ENCODE data around the gene LVRN. TPM values are rescaled to one million over a fixed set of nuclear protein-coding genes. Genes with fewer than 3 reads are reported as not detected.

LVRN gene
- total RNA-seq, 4 donors from 2014 or later: 2.7 to 10.6 (median 4.9) TPM

DNA sequence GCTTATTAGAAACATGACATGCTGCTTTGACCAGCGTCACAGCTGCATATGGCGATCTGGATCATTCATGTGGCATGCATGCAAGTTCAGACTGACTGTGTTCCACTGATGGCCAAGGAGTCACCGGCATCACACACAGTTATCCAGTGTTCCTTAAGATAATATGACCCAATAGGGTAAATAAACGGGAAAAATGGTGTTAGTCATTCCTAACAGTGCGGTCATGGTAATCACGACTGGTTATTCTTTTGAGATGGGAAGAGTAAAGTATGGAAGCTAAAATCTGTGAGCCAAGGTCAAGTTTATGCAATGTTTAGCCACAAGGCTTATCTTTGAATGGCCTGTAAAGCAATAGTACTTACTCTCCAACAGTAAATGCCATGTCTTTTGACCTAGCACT, 29.3 kb upstream of the LVRN start:
- no peak overlapping the region for H3K27ac ChIP-seq
- H3K4me3 ChIP-seq: no peak overlapping the region
- H3K9me3 ChIP-seq: no peaks in the 10 kb centered on the region
- H3K36me3 ChIP-seq: no peaks in the 10 kb centered on the region
- no peaks in the 10 kb centered on the region for H3K4me1 ChIP-seq
- no peaks in the 10 kb centered on the region for H3K27me3 ChIP-seq
- DNase-seq: no peak
- no peak for TF ChIP-seq POLR2A (IDR thresholded peaks at IDR 0.05)
- TF ChIP-seq, protein P1, sequence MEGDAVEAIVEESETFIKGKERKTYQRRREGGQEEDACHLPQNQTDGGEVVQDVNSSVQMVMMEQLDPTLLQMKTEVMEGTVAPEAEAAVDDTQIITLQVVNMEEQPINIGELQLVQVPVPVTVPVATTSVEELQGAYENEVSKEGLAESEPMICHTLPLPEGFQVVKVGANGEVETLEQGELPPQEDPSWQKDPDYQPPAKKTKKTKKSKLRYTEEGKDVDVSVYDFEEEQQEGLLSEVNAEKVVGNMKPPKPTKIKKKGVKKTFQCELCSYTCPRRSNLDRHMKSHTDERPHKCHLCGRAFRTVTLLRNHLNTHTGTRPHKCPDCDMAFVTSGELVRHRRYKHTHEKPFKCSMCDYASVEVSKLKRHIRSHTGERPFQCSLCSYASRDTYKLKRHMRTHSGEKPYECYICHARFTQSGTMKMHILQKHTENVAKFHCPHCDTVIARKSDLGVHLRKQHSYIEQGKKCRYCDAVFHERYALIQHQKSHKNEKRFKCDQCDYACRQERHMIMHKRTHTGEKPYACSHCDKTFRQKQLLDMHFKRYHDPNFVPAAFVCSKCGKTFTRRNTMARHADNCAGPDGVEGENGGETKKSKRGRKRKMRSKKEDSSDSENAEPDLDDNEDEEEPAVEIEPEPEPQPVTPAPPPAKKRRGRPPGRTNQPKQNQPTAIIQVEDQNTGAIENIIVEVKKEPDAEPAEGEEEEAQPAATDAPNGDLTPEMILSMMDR (IDR thresholded peaks at IDR 0.05): no peak

DNA sequence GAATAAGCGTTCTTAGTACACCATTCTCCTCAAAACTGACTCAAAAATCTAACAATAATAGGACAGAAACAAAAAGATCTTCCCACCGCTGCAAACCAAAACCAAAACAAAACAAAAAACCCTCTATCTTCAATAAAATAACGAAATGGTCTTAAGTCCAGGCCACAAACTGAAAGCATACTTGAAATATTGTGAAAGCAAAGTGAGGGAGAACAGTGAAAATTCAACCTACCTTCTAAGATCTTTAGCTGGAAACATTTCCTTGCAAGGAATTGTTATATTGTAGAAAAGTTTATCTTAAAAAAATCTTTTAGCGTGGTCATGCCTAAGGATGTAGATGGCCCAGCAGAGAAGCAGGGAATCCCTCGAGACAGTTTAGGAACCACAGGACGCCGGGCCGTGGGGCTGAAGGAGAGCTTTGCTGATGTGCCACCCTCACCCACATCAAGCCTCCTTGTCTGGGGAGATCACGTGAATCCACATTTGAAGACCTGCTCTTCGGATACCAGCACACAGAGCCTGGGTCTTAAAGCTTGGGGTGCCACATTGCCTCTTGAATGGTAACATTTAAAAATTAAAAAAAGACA, 27.8 kb upstream of the LVRN start:
- H3K27ac ChIP-seq: no peak overlapping the region
- TF ChIP-seq POLR2A (IDR thresholded peaks at IDR 0.05): no peak
- TF ChIP-seq, protein P1 (IDR thresholded peaks at IDR 0.05): no peak
- H3K9me3 ChIP-seq: no peaks in the 10 kb centered on the region
- no peak for DNase-seq
- no peaks in the 10 kb centered on the region for H3K36me3 ChIP-seq
- no peaks in the 10 kb centered on the region for H3K4me1 ChIP-seq
- H3K27me3 ChIP-seq: no peaks in the 10 kb centered on the region
- no peak overlapping the region for H3K4me3 ChIP-seq

DNA sequence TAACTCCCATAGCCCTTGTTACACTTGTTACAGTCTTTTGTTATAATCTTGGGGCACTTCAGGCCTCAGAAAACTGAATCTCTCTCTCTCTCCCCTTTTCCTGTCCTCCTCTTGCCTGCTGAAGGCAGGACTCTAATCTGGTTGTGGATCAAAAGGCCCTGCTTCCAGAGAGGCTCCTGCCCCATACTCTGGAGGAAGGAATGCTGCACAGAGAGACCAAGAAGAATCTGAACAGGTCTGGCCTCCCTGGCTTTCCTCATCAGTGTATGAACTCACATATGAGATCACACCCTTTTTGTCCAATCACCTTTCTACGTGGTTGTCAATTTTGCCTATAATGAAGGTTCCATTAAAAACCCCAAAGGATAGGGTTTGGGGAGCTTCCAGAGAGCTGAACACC, 26.2 kb upstream of the LVRN start:
- no peak overlapping the region for H3K27ac ChIP-seq
- no peaks in the 10 kb centered on the region for H3K27me3 ChIP-seq
- no peaks in the 10 kb centered on the region for H3K4me1 ChIP-seq
- H3K9me3 ChIP-seq: no peaks in the 10 kb centered on the region
- TF ChIP-seq, protein P1 (IDR thresholded peaks at IDR 0.05): no peak
- no peak for TF ChIP-seq POLR2A (IDR thresholded peaks at IDR 0.05)
- no peak for DNase-seq
- no peaks in the 10 kb centered on the region for H3K36me3 ChIP-seq
- H3K4me3 ChIP-seq: no peak overlapping the region

DNA sequence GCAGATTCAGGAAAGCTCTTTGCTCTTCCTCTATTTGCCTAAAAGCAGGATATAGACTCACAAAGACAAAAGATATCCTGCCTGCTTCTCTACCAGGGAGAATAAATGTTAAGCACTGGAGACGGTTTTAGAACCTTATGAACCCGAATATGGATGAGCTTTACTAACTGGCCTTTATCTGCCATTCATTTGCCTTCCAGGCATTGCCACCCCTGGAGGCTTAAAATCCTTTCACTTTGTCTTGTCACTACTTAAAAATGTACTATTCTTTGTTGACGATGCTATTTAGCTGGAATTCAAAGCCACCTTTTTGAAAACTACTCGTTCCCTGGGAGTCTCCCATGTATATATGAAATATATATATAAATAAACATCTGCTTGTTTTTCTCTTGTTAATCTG, 23.2 kb upstream of the LVRN start:
- Histone ChIP-seq H3K27ac (no peak overlapping the region), H3K27me3 (no peaks in the 10 kb centered on the region), H3K9me3 (no peaks in the 10 kb centered on the region), H3K4me3 (no peak overlapping the region), H3K4me1 (no peaks in the 10 kb centered on the region), H3K36me3 (no peaks in the 10 kb centered on the region)
- DNase-seq: no peak
- TF ChIP-seq, protein P1 (IDR thresholded peaks at IDR 0.05): no peak
- no peak for TF ChIP-seq POLR2A (IDR thresholded peaks at IDR 0.05)

DNA sequence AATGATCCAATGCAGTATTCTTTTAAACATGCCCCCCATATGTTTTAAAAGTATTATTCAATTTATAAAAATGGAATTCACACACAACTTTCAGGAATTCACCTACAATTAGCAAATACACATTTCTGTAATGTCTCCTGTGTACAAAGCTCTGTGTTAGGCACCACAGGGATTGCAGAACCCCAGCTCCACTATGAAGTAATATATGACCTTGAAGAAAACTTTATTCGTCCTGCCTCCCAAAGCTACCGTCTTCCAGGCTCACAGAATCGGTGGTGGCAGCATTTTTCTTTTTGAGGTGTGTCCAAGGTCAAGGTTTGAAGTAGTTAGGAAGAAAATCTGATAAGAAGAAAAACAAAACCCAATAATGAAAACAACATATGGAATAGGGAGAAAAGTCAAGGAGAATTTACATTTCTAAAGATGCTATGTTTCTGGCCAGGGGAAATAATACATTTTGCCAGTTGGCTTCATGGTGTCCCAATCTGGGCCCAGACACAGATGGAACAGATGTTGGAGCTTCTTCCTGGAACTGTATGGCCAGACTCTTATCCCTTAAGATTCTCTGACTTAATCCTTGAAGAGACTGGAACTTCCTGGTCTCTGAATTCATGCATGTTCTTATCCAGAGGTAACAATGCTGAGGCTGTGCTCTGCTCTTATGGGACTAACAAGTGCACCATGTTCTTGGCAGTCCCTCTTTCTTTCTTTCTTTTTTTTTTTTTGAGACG, 22.0 kb upstream of the LVRN start:
- no peak for DNase-seq
- H3K27ac ChIP-seq: no peak overlapping the region

More for the DNA sequence above, 22.0 kb upstream of the LVRN start:
- Histone ChIP-seq H3K36me3 (no peaks in the 10 kb centered on the region), H3K9me3 (no peaks in the 10 kb centered on the region), H3K27me3 (no peaks in the 10 kb centered on the region), H3K4me3 (no peak overlapping the region), H3K4me1 (no peaks in the 10 kb centered on the region)
- TF ChIP-seq POLR2A (IDR thresholded peaks at IDR 0.05): no peak
- TF ChIP-seq, protein P1 (IDR thresholded peaks at IDR 0.05): no peak
